ENCODE measurements around the gene IQCK.

DNA sequence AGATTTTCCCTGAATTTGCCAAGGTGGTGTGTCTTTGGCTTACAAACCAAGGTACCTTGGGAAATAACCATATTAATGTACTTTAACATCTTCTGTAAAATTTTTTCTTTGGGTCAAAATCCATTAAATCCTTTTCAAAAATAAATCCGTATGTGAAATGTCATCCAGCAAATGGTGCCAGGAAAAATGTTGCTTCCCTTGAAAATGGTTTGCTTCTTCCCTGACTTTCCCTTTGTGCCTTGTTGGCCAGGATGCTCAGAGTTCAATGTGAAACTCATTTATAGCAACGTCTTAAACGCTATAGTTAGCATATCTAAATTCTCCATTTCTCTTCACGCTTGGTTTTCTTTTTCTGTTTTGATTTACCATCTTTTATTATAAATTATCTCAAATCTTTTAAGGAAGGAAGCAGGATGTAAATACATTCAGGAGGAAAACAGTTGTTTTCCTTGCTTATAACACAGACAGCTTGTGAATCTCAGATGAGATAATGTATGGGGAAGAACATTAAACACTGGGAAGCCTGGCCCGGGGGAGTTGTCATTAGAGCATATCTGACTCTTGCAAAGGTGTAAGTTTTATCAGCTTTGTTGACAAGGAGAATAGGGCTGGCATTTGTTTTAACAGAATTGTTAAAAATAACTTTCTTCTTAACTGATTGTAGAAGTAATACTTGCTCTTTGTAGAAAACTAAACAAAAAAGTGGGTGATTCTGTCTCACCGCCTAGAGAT, 124.5 kb downstream of the IQCK start:
- TF ChIP-seq POLR2AphosphoS5 (IDR thresholded peaks at IDR 0.05; ENCODE audit: borderline replicate concordance, low read depth, low read length) = no peak
- TF ChIP-seq EZH2 (IDR thresholded peaks at IDR 0.05) = no peak
- TF ChIP-seq FOXP2 (optimal IDR thresholded peaks at IDR 0.05; ENCODE audit: control extremely low read depth, extremely low read length, insufficient read depth) = no peak

Data from SK-N-MC (cell line).